Esophagus squamous epithelium (tissue), 5 donors: ENCODE data around the gene PGLYRP4. TPM values are rescaled to one million over a fixed set of nuclear protein-coding genes. Genes with fewer than 3 reads are reported as not detected.

Source experiments
- DNase-seq: peaks from one replicate; lab custom pipeline; 2025; lab: John Stamatoyannopoulos, UW
- H3K27ac ChIP-seq, 4 donors: fragments of 200-600 bp; sonication (generic); one replicate each; pipeline ENCODE4 v1.5.1; 2016 to 2019; ENCODE audit warnings: mild to moderate bottlenecking in 1 of 4
- H3K27me3 ChIP-seq, 4 donors: fragments of 200-600 bp; sonication (generic); 1 replicate in 3 of 4; 2 replicates in 1 of 4; pipeline versions ENCODE4 v1.5.1 to v1.6.0; 2017 to 2021; ENCODE audit warnings: antibody characterized with exemption in 1 of 4
- H3K36me3 ChIP-seq, 3 donors: fragments of 200-600 bp; sonication (generic); one replicate each; pipeline ENCODE4 v1.5.1; 2016 to 2019
- H3K4me1 ChIP-seq, 3 donors: fragments of 200-600 bp; sonication (generic); one replicate each; pipeline ENCODE4 v1.5.1; 2017 to 2019
- H3K4me3 ChIP-seq, 4 donors: fragments of 200-600 bp; sonication (generic); 1 replicate in 3 of 4; 2 replicates in 1 of 4; pipeline ENCODE4 v1.5.1; 2016 to 2019; ENCODE audit warnings: mild to moderate bottlenecking in 2 of 4, moderate library complexity in 1 of 4
- H3K9me3 ChIP-seq, 3 donors: fragments of 200-600 bp; sonication (generic); one replicate each; pipeline ENCODE4 v1.5.1; 2016 to 2019
- POLR2A ChIP-seq, 4 donors: fragments of 450-650 bp; IDR thresholded peaks; one replicate each; pipeline ENCODE4 v1.6.1; 2017; ENCODE audit warnings: antibody characterized with exemption in 4 of 4, mild to moderate bottlenecking in 4 of 4, moderate library complexity in 3 of 4
- WGBS, 2 donors: methylation state at CpG; one replicate each; pipeline ENCODE4 v1.1.5; 2018; 5-methylcytosine and 5-hydroxymethylcytosine counted together
- intact Hi-C: fragments of 100-400 bp; cut with DNase I; formaldehyde crosslinking; loops from one replicate; pipeline ENCODE4 v1.15.0; 2022
- total RNA-seq, 4 donors: library from RNA; depleted of rRNA; stranded (reverse); fragments of >200 nt; gene quantifications; one replicate each; pipeline ENCODE4 v1.1.0, GENCODE V29; 2016
- TF ChIP-seq, protein P1 (sequence below), 6 experiments: fragments of 450-650 bp in 4 of 6; fragments of 200-600 bp in 2 of 6; sonication (generic) in 2 of 6; IDR thresholded peaks; one replicate each; pipeline ENCODE4 v1.5.1; 2016 to 2019; ENCODE audit warnings: antibody characterized with exemption in 6 of 6, mild to moderate bottlenecking in 4 of 6, moderate library complexity in 4 of 6
- donor health status: DM: yes; HTN: yes; CAD: no.

Gene PGLYRP4
- total RNA-seq, 4 donors from 2014 or later: 4.2 to 15.1 (median 6.9) TPM

DNA sequence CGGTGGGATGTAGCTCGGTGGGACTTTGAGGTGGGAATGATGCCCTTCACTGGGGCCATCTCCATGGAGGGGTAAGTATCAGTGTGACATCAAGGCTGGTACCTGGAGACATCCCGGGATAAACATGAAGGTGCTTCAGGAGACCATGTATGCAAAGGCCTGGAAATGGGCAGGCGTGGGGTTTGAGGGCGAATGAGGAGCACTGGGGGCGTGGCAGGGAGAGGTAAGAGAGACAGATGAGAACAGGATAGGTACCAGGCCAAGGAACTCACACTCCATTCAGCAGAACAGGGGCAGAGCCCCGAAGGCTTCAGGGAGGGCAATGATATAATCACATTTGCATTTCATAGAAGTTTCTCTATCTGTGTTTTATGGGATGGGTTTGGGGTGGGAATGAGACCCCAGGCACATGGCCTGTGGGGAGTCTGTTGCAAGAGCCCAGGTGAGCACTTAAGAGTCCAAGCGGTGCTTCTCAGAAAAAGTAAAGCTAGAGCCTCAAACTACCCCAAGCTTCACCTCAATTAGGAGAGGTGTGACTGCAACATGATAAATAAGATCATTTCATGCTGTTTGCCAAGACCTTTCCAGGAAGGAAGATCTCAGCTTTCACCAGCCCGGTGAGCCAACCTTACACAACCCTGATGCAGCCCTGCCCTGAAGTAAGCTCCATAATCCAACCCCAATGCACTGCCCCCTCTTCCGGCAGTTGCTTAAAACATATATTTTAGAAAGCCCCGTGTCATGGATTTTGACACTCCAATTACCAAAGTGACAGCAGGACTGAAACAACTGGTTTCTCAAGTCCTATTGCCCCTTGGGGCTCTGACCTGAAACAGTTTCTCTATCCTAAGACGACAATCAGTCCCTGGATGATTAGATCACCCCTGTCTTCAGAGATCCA lies 16.4 kb upstream of the PGLYRP4 start:
- Histone ChIP-seq H3K36me3 (no peaks in the 10 kb centered on the region), H3K4me3 (no peak overlapping the region), H3K4me1 (peaks cover 34 to 92% (median 43%) of the 10 kb centered on the region in 3 donors), H3K27me3 (peaks cover 0 to 3% (median 0%) of the 10 kb centered on the region in 4 donors), H3K27ac (peak overlapping the region; percentile 79 to 93 (median 84)), H3K9me3 (no peaks in the 10 kb centered on the region)
- intact Hi-C loops: no loop called here
- TF ChIP-seq, protein P1, sequence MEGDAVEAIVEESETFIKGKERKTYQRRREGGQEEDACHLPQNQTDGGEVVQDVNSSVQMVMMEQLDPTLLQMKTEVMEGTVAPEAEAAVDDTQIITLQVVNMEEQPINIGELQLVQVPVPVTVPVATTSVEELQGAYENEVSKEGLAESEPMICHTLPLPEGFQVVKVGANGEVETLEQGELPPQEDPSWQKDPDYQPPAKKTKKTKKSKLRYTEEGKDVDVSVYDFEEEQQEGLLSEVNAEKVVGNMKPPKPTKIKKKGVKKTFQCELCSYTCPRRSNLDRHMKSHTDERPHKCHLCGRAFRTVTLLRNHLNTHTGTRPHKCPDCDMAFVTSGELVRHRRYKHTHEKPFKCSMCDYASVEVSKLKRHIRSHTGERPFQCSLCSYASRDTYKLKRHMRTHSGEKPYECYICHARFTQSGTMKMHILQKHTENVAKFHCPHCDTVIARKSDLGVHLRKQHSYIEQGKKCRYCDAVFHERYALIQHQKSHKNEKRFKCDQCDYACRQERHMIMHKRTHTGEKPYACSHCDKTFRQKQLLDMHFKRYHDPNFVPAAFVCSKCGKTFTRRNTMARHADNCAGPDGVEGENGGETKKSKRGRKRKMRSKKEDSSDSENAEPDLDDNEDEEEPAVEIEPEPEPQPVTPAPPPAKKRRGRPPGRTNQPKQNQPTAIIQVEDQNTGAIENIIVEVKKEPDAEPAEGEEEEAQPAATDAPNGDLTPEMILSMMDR (IDR thresholded peaks at IDR 0.05): peak in 1 of 6 experiments; percentile 34
- no peak for TF ChIP-seq POLR2A (IDR thresholded peaks at IDR 0.05)
- 37 to 55% methylated on average over 10 of the region's 12 CpGs for WGBS, 2 donors
- DNase-seq: no peak

DNA sequence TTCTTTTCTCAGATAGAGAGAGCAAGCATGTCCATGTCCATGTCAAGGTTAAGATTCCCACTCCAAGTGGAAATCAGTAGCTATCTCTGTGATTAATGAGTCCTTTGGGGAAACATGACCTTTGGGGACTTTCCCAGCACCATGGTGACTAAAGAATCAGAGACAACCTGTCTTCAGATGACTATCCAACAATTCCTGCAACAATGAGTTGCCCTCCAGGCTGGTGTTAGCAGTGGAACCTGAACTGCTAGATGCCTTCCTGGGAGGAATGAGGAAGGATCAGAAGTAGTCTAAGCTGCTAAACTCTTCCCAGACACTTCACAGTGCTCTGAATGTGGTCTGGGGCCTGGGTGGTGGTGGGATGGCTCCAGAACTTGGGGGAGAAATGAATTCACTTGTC lies 15.5 kb upstream of the PGLYRP4 start:
- Histone ChIP-seq H3K27ac (peak overlapping the region; percentile 75 to 94 (median 90)), H3K4me3 (no peak overlapping the region), H3K27me3 (peaks cover 0 to 3% (median 0%) of the 10 kb centered on the region in 4 donors), H3K4me1 (peaks cover 34 to 91% (median 40%) of the 10 kb centered on the region in 3 donors), H3K36me3 (no peaks in the 10 kb centered on the region), H3K9me3 (no peaks in the 10 kb centered on the region)
- intact Hi-C loops: no loop called here
- TF ChIP-seq, protein P1 (IDR thresholded peaks at IDR 0.05): no peak
- no peak for TF ChIP-seq POLR2A (IDR thresholded peaks at IDR 0.05)
- DNase-seq: no peak

DNA sequence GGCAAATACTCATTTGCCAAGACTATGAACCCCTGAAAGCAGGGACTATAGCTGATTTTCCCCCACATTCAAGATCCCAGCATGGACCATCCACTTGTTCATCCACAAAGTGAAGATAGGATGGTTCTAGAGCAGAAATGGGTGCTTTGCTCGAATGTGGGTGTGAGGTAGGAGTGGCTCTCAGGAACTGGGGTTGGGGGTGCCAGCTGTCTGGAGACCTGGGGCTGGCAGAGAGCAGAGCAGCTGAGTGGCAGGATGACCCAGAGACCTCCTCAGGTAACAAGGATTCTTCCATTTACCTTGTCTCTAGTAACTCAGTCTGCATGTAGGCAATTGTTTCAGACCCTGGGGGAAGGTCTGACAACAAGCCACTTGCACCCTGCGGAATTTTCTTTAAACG lies 15.0 kb upstream of the PGLYRP4 start:
- no peak overlapping the region for H3K4me3 ChIP-seq
- DNase-seq: no peak
- H3K9me3 ChIP-seq: no peaks in the 10 kb centered on the region
- no peaks in the 10 kb centered on the region for H3K36me3 ChIP-seq
- peaks cover 34 to 91% (median 40%) of the 10 kb centered on the region in 3 donors for H3K4me1 ChIP-seq
- TF ChIP-seq, protein P1 (IDR thresholded peaks at IDR 0.05): no peak
- TF ChIP-seq POLR2A (IDR thresholded peaks at IDR 0.05): no peak
- intact Hi-C loops: no loop called here
- peaks cover 0 to 3% (median 0%) of the 10 kb centered on the region in 4 donors for H3K27me3 ChIP-seq
- H3K27ac ChIP-seq: peak overlapping the region; percentile 70 to 94 (median 90)
- 58 to 76% methylated on average over 3 of the region's 3 CpGs for WGBS, 2 donors

DNA sequence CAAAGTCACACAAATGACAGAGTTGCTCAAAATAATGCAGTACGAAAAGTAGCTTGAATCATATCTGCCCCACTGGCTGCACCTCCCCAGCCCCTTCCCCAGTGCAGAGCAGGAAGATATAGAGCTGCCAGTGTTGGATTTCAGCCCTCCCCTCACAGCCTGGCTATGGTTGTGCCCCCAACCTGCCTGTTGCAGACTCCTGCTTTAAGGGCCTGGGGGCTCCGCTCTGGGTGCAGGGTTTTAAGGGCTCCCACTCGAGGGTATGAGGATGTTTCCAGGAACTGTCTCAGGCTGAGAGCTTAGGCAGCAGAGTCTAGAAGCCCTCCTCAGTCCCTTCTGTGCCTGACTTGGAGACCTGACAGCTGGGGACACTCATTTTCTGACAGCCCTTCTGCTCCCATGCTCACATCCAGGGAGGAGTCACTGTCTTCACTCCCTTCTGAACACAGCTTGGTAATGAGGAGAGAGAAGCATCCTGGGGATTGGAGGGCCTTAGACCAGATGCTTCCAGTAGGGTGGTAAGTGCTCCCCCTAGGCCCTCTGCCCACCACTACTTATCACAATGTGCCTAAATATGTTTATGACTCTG lies 13.6 kb upstream of the PGLYRP4 start:
- H3K4me1 ChIP-seq: peaks cover 29 to 91% (median 32%) of the 10 kb centered on the region in 3 donors
- H3K9me3 ChIP-seq: no peaks in the 10 kb centered on the region
- TF ChIP-seq, protein P1 (IDR thresholded peaks at IDR 0.05): no peak
- WGBS, 2 donors: 69 to 79% methylated on average over 2 to 3 of the region's 3 CpGs
- peak overlapping the region; percentile 86 to 94 (median 93) for H3K27ac ChIP-seq
- no peak for DNase-seq
- intact Hi-C loops: no loop called here
- no peaks in the 10 kb centered on the region for H3K36me3 ChIP-seq
- no peak overlapping the region for H3K4me3 ChIP-seq
- H3K27me3 ChIP-seq: peaks cover 0 to 3% (median 0%) of the 10 kb centered on the region in 4 donors
